Keratinocyte (primary cell): ENCODE results near the gene RHOG. TPM values are rescaled to one million over a fixed set of nuclear protein-coding genes. Genes with fewer than 3 reads are reported as not detected.
"Not testable (repeated sequence)": the region's sequence is repeated elsewhere in the genome, so short reads cannot be mapped to it uniquely, and the experiment has no call there.

ENCODE experiments used
- DNase-seq: peaks from one replicate; pipeline ENCODE4 v3.0.0-alpha.2; 2011; ENCODE audit warnings: low read depth, missing footprints, low spot score
- FAIRE-seq: peaks from 2 replicates; lab custom pipeline; 2011; peaks lifted over from hg19 to GRCh38; lab: Jason Lieb, UNC
- H2AFZ ChIP-seq: 2 replicates; pipeline ENCODE4 v1.6.0; 2012; ENCODE audit warnings: low read length, control low read depth, inconsistent platforms; ENCODE audit not compliant: control insufficient read depth
- H3K27ac ChIP-seq: 2 replicates; pipeline ENCODE4 v1.5.1; 2011; ENCODE audit warnings: low read length; ENCODE audit not compliant: control insufficient read depth, insufficient read depth
- H3K27me3 ChIP-seq: 3 replicates; pipeline ENCODE4 v1.6.0; 2011; ENCODE audit warnings: low read length; ENCODE audit not compliant: control insufficient read depth, insufficient read depth; ENCODE audit errors: extremely low read depth
- H3K36me3 ChIP-seq, 2 experiments: 2 replicates in 1 of 2; 3 replicates in 1 of 2; pipeline ENCODE4 v1.5.1; 2011; ENCODE audit warnings: low read length in 2 of 2, mild to moderate bottlenecking in 1 of 2; ENCODE audit not compliant: control insufficient read depth in 2 of 2, insufficient read depth in 2 of 2; ENCODE audit errors: extremely low read depth in 1 of 2
- H3K4me1 ChIP-seq: 3 replicates; pipeline ENCODE4 v1.5.1; 2011; ENCODE audit warnings: low read length; ENCODE audit not compliant: control insufficient read depth, insufficient read depth; ENCODE audit errors: extremely low read depth
- H3K4me2 ChIP-seq: 3 replicates; pipeline ENCODE4 v1.6.0; 2011; ENCODE audit warnings: low read depth, low read length; ENCODE audit not compliant: control insufficient read depth, insufficient read depth; ENCODE audit errors: extremely low read depth
- H3K4me3 ChIP-seq, 3 experiments: fragments of 200-600 bp in 1 of 3; sonication (generic) in 1 of 3; 2 replicates in 2 of 3; 3 replicates in 1 of 3; pipeline ENCODE4 v1.5.1; 2011 to 2016; ENCODE audit warnings: low read length in 3 of 3, mild to moderate bottlenecking in 3 of 3, control low read depth in 2 of 3, inconsistent platforms in 1 of 3, low read depth in 1 of 3, mixed read lengths in 1 of 3, mixed run types in 1 of 3, moderate library complexity in 1 of 3; ENCODE audit not compliant: control insufficient read depth in 2 of 3, insufficient read depth in 2 of 3; ENCODE audit errors: extremely low read depth in 1 of 3
- H3K79me2 ChIP-seq: 2 replicates; pipeline ENCODE4 v1.6.0; 2012; ENCODE audit warnings: low read length; ENCODE audit not compliant: control insufficient read depth, insufficient read depth
- H3K9ac ChIP-seq: 3 replicates; pipeline ENCODE4 v1.6.0; 2011; ENCODE audit warnings: low read length; ENCODE audit not compliant: control insufficient read depth, insufficient read depth; ENCODE audit errors: extremely low read depth
- H3K9me1 ChIP-seq: 3 replicates; pipeline ENCODE4 v1.6.0; 2011; ENCODE audit warnings: low read length; ENCODE audit not compliant: control insufficient read depth, insufficient read depth; ENCODE audit errors: extremely low read depth
- H3K9me3 ChIP-seq: 2 replicates; pipeline ENCODE4 v1.5.1; 2012; ENCODE audit warnings: low read depth, low read length; ENCODE audit not compliant: control insufficient read depth
- H4K20me1 ChIP-seq: 3 replicates; pipeline ENCODE4 v1.6.0; 2011; ENCODE audit warnings: low read length; ENCODE audit not compliant: control insufficient read depth, insufficient read depth; ENCODE audit errors: extremely low read depth
- CTCF ChIP-seq, 3 experiments: IDR thresholded peaks in 1 of 3; conservative IDR thresholded peaks in 1 of 3; optimal IDR thresholded peaks in 1 of 3; 2 replicates in 2 of 3; 3 replicates in 1 of 3; pipeline versions ENCODE3 to v1.5.1; 2011; ENCODE audit warnings: low read length in 3 of 3, mild to moderate bottlenecking in 3 of 3, moderate library complexity in 2 of 3, control low read depth in 1 of 3, inconsistent platforms in 1 of 3; ENCODE audit not compliant: insufficient read depth in 2 of 3; ENCODE audit errors: extremely low read depth in 1 of 3
- EZH2 ChIP-seq: IDR thresholded peaks from one replicate; pipeline ENCODE4 v1.6.1; 2012; ENCODE audit warnings: inconsistent platforms, mild to moderate bottlenecking, low read length, moderate library complexity
- dilution Hi-C: fragments of 300-500 bp; cut with MboI; formaldehyde crosslinking; loops from one replicate; pipeline ENCODE4 v1.7.0; 2020; ENCODE audit warnings: low sequenced_read_pairs; ENCODE audit not compliant: extremely low pct_ligation_motif_present
- polyA plus RNA-seq, 5 experiments: library from polyadenylated mRNA; depleted of rRNA in 3 of 5; stranded (reverse) in 3 of 5; stranded (forward) in 1 of 5; unstranded in 1 of 5; fragments of >200 nt; gene quantifications; 1 replicate in 1 of 5; 2 replicates in 3 of 5; 3 replicates in 1 of 5; pipeline versions ENCODE4 v1.2.1 to v1.2.3, GENCODE V29; 2011 to 2012; ENCODE audit warnings: missing spikeins in 2 of 5, low read depth in 1 of 5, low replicate concordance in 1 of 5

The RHOG gene
- polyA plus RNA-seq, 1 donor (not counting 4 experiments of a cell fraction or from before 2014, with no cell fraction given): 39.8 TPM

GRCh38 chr11:3865388-3866193 lies 24.8 kb upstream of the RHOG start:
- Histone ChIP-seq H3K4me2 (peak overlapping the region; percentile 62), H2AFZ (no peak overlapping the region), H3K9ac (no peak overlapping the region), H3K79me2 (peaks cover 82% of the 10 kb centered on the region), H3K27ac (peak overlapping the region; percentile 16), H3K9me3 (no peaks in the 10 kb centered on the region), H4K20me1 (no peaks in the 10 kb centered on the region), H3K9me1 (no peaks in the 10 kb centered on the region), H3K36me3 (peaks cover 0 to 1% of the 10 kb centered on the region in 2 experiments), H3K27me3 (no peaks in the 10 kb centered on the region), H3K4me3 (peak overlapping the region in 2 of 3 experiments; percentile 0 to 11), H3K4me1 (peaks cover 34% of the 10 kb centered on the region)
- DNase-seq (peak; percentile 28), FAIRE-seq (peak; percentile 79)
- dilution Hi-C loops: loop anchor here (25.0 kb wide), 1 partner anchor 197 kb away; no protein-coding TSS in a partner anchor
- no peak for TF ChIP-seq CTCF (optimal IDR thresholded peaks at IDR 0.05 in 1 of 3, IDR thresholded peaks at IDR 0.05 in 1 of 3, conservative IDR thresholded peaks at IDR 0.05 in 1 of 3; ENCODE audit: extremely low read depth in 1 of 3, insufficient read depth in 2 of 3, low read length in 3 of 3)
- no peak for TF ChIP-seq EZH2

- H3K27me3 ChIP-seq: no peaks in the 10 kb centered on the region
- FAIRE-seq (no peak), DNase-seq (no peak)
- no peaks in the 10 kb centered on the region for H3K9me1 ChIP-seq
- TF ChIP-seq CTCF (optimal IDR thresholded peaks at IDR 0.05 in 1 of 3, IDR thresholded peaks at IDR 0.05 in 1 of 3, conservative IDR thresholded peaks at IDR 0.05 in 1 of 3; ENCODE audit: extremely low read depth in 1 of 3, insufficient read depth in 2 of 3, low read length in 3 of 3): no peak
- no peak for TF ChIP-seq EZH2
- no peak overlapping the region for H2AFZ ChIP-seq
- no peaks in the 10 kb centered on the region for H3K9me3 ChIP-seq
- H3K4me3 ChIP-seq: no peak overlapping the region
- H3K27ac ChIP-seq: no peak overlapping the region
- no peak overlapping the region for H3K9ac ChIP-seq
- H3K4me1 ChIP-seq: peaks cover 44% of the 10 kb centered on the region
- no peak overlapping the region for H3K4me2 ChIP-seq
- peaks cover 0 to 1% of the 10 kb centered on the region in 2 experiments for H3K36me3 ChIP-seq
- H4K20me1 ChIP-seq: no peaks in the 10 kb centered on the region
- peaks cover 83% of the 10 kb centered on the region for H3K79me2 ChIP-seq
- dilution Hi-C loops: loop anchor here (25.0 kb wide), 1 partner anchor 201 kb away; no protein-coding TSS in a partner anchor
These were observed 20.9 kb upstream of the RHOG start for GRCh38 chr11:3861683-3862082.

- H3K4me2 ChIP-seq, H2AFZ ChIP-seq, H3K36me3 ChIP-seq, H3K9me1 ChIP-seq, H3K27me3 ChIP-seq, H3K9ac ChIP-seq, H3K9me3 ChIP-seq, H3K27ac ChIP-seq, DNase-seq, FAIRE-seq, H4K20me1 ChIP-seq, H3K4me3 ChIP-seq: not testable (repeated sequence)
- Histone ChIP-seq H3K4me1 (peaks cover 42% of the 10 kb centered on the region), H3K79me2 (peaks cover 85% of the 10 kb centered on the region)
- dilution Hi-C loops: loop anchor here (25.0 kb wide), 1 partner anchor 201 kb away; no protein-coding TSS in a partner anchor
These were observed 20.2 kb upstream of the RHOG start for GRCh38 chr11:3860898-3861393.
